HEK293 (cell line): ENCODE measurements around the gene ETV3.

Experiments
- AEBP2 ChIP-seq: fragments of 450-650 bp; formaldehyde crosslinking; IDR thresholded peaks from 2 replicates; pipeline ENCODE4 v1.5.1; 2016; ENCODE audit warnings: missing biosample characterization, missing genetic modification characterization, borderline replicate concordance
- CTCF ChIP-seq: fragments of 450-650 bp; formaldehyde crosslinking; IDR thresholded peaks from 2 replicates; pipeline ENCODE4 v1.5.1; 2016; ENCODE audit warnings: missing biosample characterization, missing genetic modification characterization
- ZBTB26 ChIP-seq: fragments of 450-650 bp; formaldehyde crosslinking; optimal IDR thresholded peaks from 2 replicates; pipeline ENCODE3; 2016; ENCODE audit warnings: missing biosample characterization, mild to moderate bottlenecking, missing genetic modification characterization
- ZNF433 ChIP-seq: fragments of 450-650 bp; formaldehyde crosslinking; IDR thresholded peaks from 2 replicates; pipeline ENCODE4 v1.5.1; 2016; ENCODE audit warnings: missing biosample characterization, missing genetic modification characterization, low read depth
- ZNF571 ChIP-seq: fragments of 450-650 bp; formaldehyde crosslinking; IDR thresholded peaks from 2 replicates; pipeline ENCODE4 v1.5.0; 2017; ENCODE audit warnings: missing biosample characterization, missing genetic modification characterization

GRCh38 chr1:157170677-157171515 is 32.7 kb upstream of the ETV3 start:
- TF ChIP-seq CTCF (tag by site-specific recombination) (no peak; the same call in 1 of the 2 replicates), ZNF571 (tag by site-specific recombination) (no peak), ZNF433 (tag by site-specific recombination) (no peak), ZBTB26 (tag by site-specific recombination) (no peak), AEBP2 (tag by site-specific recombination) (no peak)
